ENCODE measurements around the gene KCTD12.
"Not testable (repeated sequence)": the region's sequence is repeated elsewhere in the genome, so short reads cannot be mapped to it uniquely, and the experiment has no call there.

KCTD12 gene

DNA sequence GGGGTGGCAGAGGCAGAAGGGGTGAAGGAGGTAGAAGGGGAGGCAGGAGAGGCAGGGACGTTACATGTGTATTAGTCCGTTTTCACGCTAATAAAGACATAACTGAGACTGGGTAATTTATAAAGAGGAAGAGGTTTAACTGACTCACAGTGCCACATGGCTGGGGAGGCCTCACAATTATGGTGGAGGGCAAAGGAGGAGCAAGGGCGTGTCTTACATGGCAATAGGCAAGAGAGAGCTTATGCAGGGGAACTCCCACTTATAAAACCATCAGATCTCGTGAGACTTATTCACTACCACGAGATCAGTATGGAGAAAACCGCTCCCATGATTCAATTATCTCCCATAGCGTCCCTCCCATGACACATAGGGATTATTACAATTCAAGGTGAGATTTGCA is 43.1 kb upstream of the KCTD12 start:
- no peaks in the 10 kb centered on the region for H3K9me3 ChIP-seq (ENCODE audit: control insufficient read depth, low read length)
- no peaks in the 10 kb centered on the region for H3K79me2 ChIP-seq
- H3K36me3 ChIP-seq (ENCODE audit: control insufficient read depth, insufficient read depth, low read length): no peaks in the 10 kb centered on the region
- H3K27me3 ChIP-seq (ENCODE audit: control insufficient read depth, insufficient read depth, low read length): no peaks in the 10 kb centered on the region
- no peak overlapping the region for H2AFZ ChIP-seq
- TF ChIP-seq CTCF (IDR thresholded peaks at IDR 0.05): no peak
- no peak overlapping the region for H3K4me2 ChIP-seq (ENCODE audit: low read length)
- no peaks in the 10 kb centered on the region for H3K4me1 ChIP-seq
- no peak overlapping the region for H3K9ac ChIP-seq
- H3K4me3 ChIP-seq (ENCODE audit: low read depth, low read length): no peak overlapping the region
- H3K27ac ChIP-seq: no peak overlapping the region

DNA sequence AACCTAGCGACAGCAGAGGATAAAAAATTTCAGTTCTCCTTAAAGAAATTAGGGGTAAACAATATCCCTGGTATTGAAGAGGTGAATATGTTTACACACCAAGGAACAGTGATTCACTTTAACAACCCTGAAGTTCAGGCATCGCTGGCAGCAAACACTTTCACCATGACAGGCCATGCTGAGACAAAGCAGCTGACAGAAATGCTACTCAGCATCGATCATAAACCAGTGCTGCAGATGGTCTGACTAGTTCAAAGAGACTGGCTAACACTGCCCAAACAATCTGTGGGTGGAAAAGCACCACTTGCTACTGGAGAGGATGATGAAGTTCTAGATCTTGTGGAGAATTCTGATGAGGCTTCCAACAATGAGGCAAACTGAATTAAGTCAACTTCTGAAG is 42.3 kb upstream of the KCTD12 start:
- no peak overlapping the region for H3K4me2 ChIP-seq (ENCODE audit: low read length)
- no peak for TF ChIP-seq CTCF (IDR thresholded peaks at IDR 0.05)
- no peak overlapping the region for H3K9ac ChIP-seq
- no peaks in the 10 kb centered on the region for H3K36me3 ChIP-seq (ENCODE audit: control insufficient read depth, insufficient read depth, low read length)
- H3K79me2 ChIP-seq: no peaks in the 10 kb centered on the region
- H3K27me3 ChIP-seq (ENCODE audit: control insufficient read depth, insufficient read depth, low read length): no peaks in the 10 kb centered on the region
- no peaks in the 10 kb centered on the region for H3K4me1 ChIP-seq
- no peak overlapping the region for H3K4me3 ChIP-seq (ENCODE audit: low read depth, low read length)
- no peaks in the 10 kb centered on the region for H3K9me3 ChIP-seq (ENCODE audit: control insufficient read depth, low read length)
- H3K27ac ChIP-seq: no peak overlapping the region
- H2AFZ ChIP-seq: no peak overlapping the region

- H3K4me3 ChIP-seq (ENCODE audit: low read depth, low read length): no peak overlapping the region
- H3K9me3 ChIP-seq (ENCODE audit: control insufficient read depth, low read length): no peaks in the 10 kb centered on the region
- no peak overlapping the region for H2AFZ ChIP-seq
- H3K4me2 ChIP-seq (ENCODE audit: low read length): no peak overlapping the region
- H3K27ac ChIP-seq: no peak overlapping the region
- no peak overlapping the region for H3K9ac ChIP-seq
- no peaks in the 10 kb centered on the region for H3K4me1 ChIP-seq
- TF ChIP-seq CTCF (IDR thresholded peaks at IDR 0.05): no peak
- no peaks in the 10 kb centered on the region for H3K36me3 ChIP-seq (ENCODE audit: control insufficient read depth, insufficient read depth, low read length)
- no peaks in the 10 kb centered on the region for H3K79me2 ChIP-seq
- H3K27me3 ChIP-seq (ENCODE audit: control insufficient read depth, insufficient read depth, low read length): no peaks in the 10 kb centered on the region
These were observed 41.8 kb upstream of the KCTD12 start for GRCh38 chr13:76927955-76928354.

DNA sequence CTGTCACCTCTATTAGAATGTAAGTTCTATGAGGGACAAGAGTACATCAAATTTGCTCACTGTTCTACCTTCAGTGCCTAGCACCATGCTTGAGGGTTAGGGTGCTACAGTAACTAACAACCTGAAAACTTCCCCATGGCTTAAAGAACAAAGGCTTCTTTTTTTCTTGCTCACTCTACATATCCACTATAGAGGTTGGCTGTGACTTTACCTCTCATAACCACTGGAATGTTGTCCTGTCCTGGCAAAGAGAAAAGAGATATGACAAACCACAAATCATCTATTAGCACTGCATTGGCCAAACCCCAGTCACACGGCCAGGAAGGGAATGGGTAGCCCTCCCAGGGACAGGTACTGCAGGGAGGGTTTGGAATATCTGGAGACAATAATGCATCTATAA is 38.9 kb upstream of the KCTD12 start:
- TF ChIP-seq CTCF (IDR thresholded peaks at IDR 0.05): no peak
- Histone ChIP-seq H3K4me2 (ENCODE audit: low read length) (no peak overlapping the region), H3K36me3 (ENCODE audit: control insufficient read depth, insufficient read depth, low read length) (no peaks in the 10 kb centered on the region), H3K27ac (no peak overlapping the region), H3K27me3 (ENCODE audit: control insufficient read depth, insufficient read depth, low read length) (no peaks in the 10 kb centered on the region), H3K79me2 (no peaks in the 10 kb centered on the region), H3K4me1 (no peaks in the 10 kb centered on the region), H3K4me3 (ENCODE audit: low read depth, low read length) (no peak overlapping the region), H3K9me3 (ENCODE audit: control insufficient read depth, low read length) (no peaks in the 10 kb centered on the region), H2AFZ (no peak overlapping the region), H3K9ac (no peak overlapping the region)

DNA sequence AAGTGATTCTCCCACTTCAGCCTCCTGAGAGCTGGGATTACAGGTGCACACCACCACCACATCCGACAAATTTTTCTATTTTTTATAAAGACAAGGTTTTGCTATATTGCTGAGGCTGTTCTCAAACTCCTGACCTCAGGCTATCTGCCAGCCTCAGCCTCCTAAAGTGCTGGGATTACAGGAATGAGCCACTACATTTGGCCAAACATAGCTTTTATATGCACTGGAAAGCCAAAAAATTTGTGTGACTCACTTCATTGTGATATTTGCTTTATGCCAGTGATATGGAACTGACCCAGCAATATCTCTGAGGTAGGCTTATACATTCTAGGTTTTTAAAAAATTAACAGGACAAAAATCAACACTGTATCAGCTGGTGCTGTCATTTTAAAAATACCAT is 35.3 kb upstream of the KCTD12 start:
- no peak for TF ChIP-seq CTCF (IDR thresholded peaks at IDR 0.05)
- H3K27ac ChIP-seq: no peak overlapping the region
- H3K4me1 ChIP-seq: no peaks in the 10 kb centered on the region
- H3K27me3 ChIP-seq (ENCODE audit: control insufficient read depth, insufficient read depth, low read length): no peaks in the 10 kb centered on the region
- no peak overlapping the region for H3K4me2 ChIP-seq (ENCODE audit: low read length)
- H3K9me3 ChIP-seq (ENCODE audit: control insufficient read depth, low read length): no peaks in the 10 kb centered on the region
- H2AFZ ChIP-seq: no peak overlapping the region
- no peaks in the 10 kb centered on the region for H3K79me2 ChIP-seq
- no peak overlapping the region for H3K9ac ChIP-seq
- H3K4me3 ChIP-seq (ENCODE audit: low read depth, low read length): no peak overlapping the region
- no peaks in the 10 kb centered on the region for H3K36me3 ChIP-seq (ENCODE audit: control insufficient read depth, insufficient read depth, low read length)

DNA sequence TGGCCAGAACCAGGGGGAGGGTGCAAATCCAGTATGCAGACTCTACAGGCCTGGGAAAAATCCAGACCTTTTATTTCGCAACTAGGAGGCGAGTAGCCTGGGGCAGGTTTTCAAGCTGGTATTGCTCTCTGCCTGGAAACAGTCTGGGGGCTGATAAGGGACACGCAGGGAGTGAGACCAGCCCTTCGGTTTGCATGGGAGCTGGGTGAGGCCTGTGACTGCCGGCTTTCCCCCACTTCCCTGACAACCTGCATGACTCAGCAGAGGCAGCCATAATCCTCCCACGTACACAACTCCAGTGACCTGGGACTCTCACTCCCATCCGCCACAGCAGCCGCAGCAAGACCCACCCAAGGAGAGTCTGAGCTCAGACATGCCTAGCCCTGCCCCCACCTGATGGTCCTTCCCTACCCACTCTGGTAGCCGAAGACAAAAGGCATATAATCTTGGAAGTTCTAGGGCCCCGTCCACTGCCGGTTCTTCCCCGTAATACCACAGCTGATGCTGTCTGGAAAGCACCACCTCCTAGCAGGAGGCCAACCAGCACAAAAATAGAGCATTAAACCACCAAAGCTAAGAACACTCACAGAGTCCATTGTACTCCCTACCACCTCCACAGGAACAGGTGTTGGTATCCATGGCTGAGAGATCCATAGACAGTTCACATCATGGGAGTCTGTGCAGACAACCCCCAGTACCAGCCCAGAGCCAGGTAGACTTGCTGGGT is 31.7 kb upstream of the KCTD12 start:
- not testable (repeated sequence) for H3K4me2 ChIP-seq (ENCODE audit: low read length)

More for the DNA sequence above, 31.7 kb upstream of the KCTD12 start:
- not testable (repeated sequence) for H2AFZ ChIP-seq; H3K36me3 ChIP-seq (ENCODE audit: control insufficient read depth, insufficient read depth, low read length); H3K9ac ChIP-seq; H3K79me2 ChIP-seq; H3K27me3 ChIP-seq (ENCODE audit: control insufficient read depth, insufficient read depth, low read length); H3K4me1 ChIP-seq; H3K9me3 ChIP-seq (ENCODE audit: control insufficient read depth, low read length); H3K4me3 ChIP-seq (ENCODE audit: low read depth, low read length); H3K27ac ChIP-seq
